HG03175 (cell line): ENCODE measurements around the gene UXS1.

Experiments used
- ATAC-seq: cut with Tn5 transposase; IDR thresholded peaks from one replicate; pipeline ENCODE4 v1.9.1; 2021; ENCODE audit warnings: mild to moderate bottlenecking, moderate library complexity; ENCODE audit not compliant: unreplicated experiment

The UXS1 gene

DNA sequence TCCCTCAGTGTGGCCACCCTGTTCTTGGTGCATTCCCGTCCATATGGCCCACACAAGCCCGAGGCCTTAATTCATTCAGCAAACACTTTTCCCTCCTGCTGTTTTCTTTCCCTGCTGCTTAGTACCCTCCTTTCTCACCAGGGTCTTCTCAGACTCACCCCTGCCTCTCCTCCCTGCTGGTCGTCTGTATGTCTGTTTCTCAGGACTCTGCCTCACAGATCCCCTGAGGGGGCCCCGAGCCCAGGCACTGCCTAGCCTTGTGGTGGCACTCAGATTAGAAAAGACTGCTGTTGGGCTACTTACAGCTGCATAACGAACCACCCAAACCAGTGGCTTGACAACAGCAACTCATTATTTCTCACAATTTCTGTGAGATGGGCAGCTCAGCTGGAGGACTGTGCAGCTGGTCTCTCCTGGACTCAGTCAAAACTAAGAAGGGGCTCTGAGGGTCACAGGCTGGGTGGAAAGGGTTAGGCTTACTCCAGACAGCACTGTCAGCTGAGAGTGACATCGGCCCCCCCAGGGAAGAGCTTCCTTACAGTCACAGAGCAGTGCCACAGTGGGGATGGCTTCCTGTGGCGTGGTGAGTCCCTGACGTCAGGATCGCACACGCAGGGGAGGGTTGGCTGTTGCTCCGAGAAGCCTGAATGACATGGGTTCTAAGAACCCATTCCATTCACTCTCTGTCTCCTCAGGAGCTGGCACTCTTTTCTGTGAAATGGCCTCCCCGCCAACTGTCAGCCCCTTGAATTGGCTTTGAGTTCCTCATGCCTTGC is 139.0 kb downstream of the UXS1 start:
- ATAC-seq: no peak

DNA sequence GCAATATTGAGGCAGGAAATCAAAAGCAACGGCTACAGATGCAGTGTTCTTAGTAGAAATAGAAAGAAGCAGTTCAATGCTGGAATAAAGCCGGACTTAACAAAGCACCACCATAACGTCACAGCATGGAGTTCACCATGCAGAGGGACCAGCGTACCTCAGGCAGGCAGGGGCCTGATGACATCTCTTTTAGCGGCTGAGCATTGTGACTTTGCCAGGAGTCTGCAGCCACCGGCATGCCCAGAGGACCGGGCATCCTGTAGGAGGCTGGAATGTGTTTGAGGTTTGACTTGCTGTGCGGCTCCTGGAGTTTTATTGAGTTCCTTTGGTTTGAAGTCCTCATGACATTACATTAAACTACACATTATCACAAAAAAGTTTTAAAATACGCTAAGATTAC is 139.8 kb downstream of the UXS1 start:
- ATAC-seq: no peak

DNA sequence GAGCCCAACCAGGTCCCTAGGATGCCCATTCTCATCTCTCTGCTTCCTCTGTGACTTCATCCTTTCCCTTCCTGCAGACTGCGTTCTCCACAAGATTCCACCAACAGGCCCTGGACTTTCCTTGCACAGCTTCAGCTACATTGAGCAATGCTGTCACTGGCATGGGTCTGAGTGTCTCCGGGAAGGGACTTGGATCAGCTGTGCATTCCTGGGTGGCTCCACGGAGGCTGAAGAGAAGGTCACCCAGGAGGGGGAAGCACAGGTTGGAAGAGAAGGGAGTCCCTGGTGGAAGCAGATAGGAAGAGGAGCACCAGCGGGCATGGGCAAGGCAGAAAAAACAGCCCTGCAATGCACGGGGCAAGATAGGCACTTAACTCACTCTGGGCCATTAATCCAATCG is 140.5 kb downstream of the UXS1 start:
- ATAC-seq: no peak

DNA sequence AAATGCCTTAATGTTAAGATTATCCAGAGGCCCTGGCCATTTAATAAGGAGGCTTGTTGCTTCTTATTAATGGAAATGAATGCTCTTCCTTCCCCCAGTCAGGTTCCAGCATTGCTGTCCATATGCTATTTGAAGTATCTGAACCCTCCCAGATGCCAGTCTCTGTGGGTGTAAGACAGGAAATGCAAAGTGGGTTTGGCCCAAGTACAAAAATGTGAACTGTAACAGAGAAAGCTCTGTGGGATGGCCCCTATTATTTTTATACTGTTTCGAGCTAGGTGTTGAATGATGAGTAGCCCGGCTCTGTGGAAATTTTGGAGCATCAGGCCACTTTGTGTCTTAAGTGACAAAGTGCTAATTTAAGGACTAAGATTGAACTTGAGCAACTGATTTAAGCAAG is 141.0 kb downstream of the UXS1 start:
- ATAC-seq: no peak

DNA sequence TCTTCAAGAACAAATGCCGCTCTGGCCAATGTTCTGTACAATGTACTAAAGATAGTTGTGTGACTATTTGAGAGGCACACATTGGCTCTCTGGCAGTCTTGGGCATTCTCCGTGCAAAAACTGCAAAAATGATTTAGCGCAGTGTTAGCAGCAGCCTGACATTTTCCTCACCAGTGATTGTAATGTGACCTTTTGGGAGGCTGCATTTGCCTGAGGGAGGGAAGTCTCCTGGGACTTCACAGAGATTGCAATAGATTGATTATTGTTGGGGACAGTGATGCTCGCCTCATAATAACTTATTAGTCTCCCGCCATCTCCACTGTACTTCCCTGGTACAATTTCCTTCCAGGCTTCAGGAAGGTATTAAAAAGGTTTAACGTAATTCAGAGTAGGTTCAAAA is 149.2 kb downstream of the UXS1 start:
- ATAC-seq: no peak

DNA sequence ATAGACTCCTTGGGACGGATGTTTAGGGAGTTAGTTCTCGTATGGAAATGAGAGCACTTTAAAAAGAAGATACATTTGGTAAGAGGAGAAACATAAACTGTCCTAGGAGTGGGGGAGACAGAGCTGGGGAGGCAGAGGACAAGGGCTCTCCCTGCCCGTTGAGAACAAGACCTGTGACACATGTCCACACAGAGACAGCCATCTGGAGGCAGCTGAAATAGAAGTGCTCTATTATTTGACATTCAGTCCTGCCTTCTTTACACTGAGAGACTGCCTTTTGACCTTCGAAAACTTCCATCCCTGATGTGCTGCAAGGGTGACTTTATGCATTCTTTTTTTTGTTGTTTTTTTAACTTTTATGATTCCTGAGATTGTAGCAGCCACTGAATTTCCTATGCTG is 150.1 kb downstream of the UXS1 start:
- ATAC-seq: no peak
